WERI-Rb-1 (cell line): Measurements from ENCODE around the gene SLC25A3.

Source experiments
- DNase-seq: peaks from one replicate; pipeline ENCODE4 v3.0.0-alpha.2; 2020
- H3K27ac ChIP-seq: fragments of 250-450 bp; sonication (Bioruptor Pico); 2 replicates; pipeline ENCODE4 v1.5.1; 2020; ENCODE audit warnings: mild to moderate bottlenecking, moderate library complexity
- H3K27me3 ChIP-seq: fragments of 250-450 bp; sonication (Bioruptor Pico); 2 replicates; pipeline ENCODE4 v1.5.1; 2021; ENCODE audit warnings: mild to moderate bottlenecking, low read depth, moderate library complexity; ENCODE audit not compliant: insufficient read depth, severe bottlenecking
- H3K36me3 ChIP-seq: fragments of 250-450 bp; sonication (Bioruptor Pico); 2 replicates; pipeline ENCODE4 v1.5.1; 2020; ENCODE audit warnings: mild to moderate bottlenecking, moderate library complexity
- H3K4me3 ChIP-seq: 2 replicates; pipeline ENCODE4 v1.5.1; 2011; ENCODE audit warnings: low read depth, mild to moderate bottlenecking, control low read depth, low read length
- H3K9me3 ChIP-seq: fragments of 250-450 bp; sonication (Bioruptor Pico); 2 replicates; pipeline ENCODE4 v1.5.1; 2021; ENCODE audit warnings: mild to moderate bottlenecking, moderate library complexity; ENCODE audit not compliant: severe bottlenecking
- TF ChIP-seq, protein P1 (sequence below): IDR thresholded peaks from 2 replicates; pipeline ENCODE4 v1.5.1; 2011; ENCODE audit warnings: low read depth, mild to moderate bottlenecking, control low read depth, inconsistent platforms, low read length

SLC25A3 gene

GRCh38 chr12:98582093-98582492 lies 11.4 kb upstream of the SLC25A3 start:
- H3K9me3 ChIP-seq: no peaks in the 10 kb centered on the region
- H3K27ac ChIP-seq: no peak overlapping the region
- no peak for DNase-seq
- no peak overlapping the region for H3K4me3 ChIP-seq
- no peaks in the 10 kb centered on the region for H3K36me3 ChIP-seq
- H3K27me3 ChIP-seq: no peaks in the 10 kb centered on the region
- TF ChIP-seq, protein P1, sequence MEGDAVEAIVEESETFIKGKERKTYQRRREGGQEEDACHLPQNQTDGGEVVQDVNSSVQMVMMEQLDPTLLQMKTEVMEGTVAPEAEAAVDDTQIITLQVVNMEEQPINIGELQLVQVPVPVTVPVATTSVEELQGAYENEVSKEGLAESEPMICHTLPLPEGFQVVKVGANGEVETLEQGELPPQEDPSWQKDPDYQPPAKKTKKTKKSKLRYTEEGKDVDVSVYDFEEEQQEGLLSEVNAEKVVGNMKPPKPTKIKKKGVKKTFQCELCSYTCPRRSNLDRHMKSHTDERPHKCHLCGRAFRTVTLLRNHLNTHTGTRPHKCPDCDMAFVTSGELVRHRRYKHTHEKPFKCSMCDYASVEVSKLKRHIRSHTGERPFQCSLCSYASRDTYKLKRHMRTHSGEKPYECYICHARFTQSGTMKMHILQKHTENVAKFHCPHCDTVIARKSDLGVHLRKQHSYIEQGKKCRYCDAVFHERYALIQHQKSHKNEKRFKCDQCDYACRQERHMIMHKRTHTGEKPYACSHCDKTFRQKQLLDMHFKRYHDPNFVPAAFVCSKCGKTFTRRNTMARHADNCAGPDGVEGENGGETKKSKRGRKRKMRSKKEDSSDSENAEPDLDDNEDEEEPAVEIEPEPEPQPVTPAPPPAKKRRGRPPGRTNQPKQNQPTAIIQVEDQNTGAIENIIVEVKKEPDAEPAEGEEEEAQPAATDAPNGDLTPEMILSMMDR: no peak

DNA sequence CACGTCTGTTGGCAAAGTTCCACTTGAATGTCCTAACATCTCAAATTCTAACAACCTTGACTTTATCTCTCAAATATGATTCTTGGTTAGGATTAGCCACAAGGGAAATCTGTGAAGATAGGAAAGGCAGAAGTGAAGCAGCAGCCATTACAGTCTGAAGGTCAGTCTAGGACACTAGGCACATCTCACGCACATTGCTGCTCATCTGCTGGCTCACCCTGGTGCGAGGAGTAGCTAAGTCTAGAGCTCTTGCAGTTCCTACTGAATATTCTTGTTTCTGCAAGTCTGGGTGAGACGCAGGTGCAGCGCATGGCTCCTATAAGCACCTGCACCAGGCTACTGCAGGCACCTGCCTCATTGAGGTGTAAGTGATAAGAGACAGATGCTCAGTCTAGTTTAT lies 6.4 kb upstream of the SLC25A3 start:
- H3K36me3 ChIP-seq: no peaks in the 10 kb centered on the region
- no peak overlapping the region for H3K4me3 ChIP-seq
- no peak overlapping the region for H3K27ac ChIP-seq
- TF ChIP-seq, protein P1: no peak
- H3K9me3 ChIP-seq: no peaks in the 10 kb centered on the region
- no peak for DNase-seq
- H3K27me3 ChIP-seq: no peaks in the 10 kb centered on the region

DNA sequence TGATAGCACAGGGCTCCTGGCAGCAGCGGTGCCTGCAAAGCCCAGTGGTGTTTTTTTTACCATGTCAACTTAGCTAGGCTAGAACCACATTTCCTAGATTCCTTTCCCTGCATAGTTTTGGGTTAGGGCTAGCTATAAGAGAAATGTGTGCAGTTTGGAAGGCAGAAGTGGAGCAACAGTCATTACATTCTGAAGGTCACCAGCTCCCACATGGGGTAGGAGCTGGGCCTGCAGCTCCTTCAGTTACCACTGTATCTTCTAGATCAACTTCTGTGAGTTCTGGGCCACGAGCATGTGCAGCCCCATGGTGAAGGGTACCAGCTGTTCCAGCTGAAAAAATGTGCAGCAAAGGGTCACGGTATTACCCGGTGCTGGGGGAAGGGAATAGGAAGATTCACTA lies 2.3 kb upstream of the SLC25A3 start:
- Histone ChIP-seq H3K36me3 (peaks cover 16% of the 10 kb centered on the region), H3K4me3 (no peak overlapping the region), H3K27ac (no peak overlapping the region), H3K9me3 (no peaks in the 10 kb centered on the region), H3K27me3 (no peaks in the 10 kb centered on the region)
- no peak for DNase-seq
- TF ChIP-seq, protein P1: no peak

DNA sequence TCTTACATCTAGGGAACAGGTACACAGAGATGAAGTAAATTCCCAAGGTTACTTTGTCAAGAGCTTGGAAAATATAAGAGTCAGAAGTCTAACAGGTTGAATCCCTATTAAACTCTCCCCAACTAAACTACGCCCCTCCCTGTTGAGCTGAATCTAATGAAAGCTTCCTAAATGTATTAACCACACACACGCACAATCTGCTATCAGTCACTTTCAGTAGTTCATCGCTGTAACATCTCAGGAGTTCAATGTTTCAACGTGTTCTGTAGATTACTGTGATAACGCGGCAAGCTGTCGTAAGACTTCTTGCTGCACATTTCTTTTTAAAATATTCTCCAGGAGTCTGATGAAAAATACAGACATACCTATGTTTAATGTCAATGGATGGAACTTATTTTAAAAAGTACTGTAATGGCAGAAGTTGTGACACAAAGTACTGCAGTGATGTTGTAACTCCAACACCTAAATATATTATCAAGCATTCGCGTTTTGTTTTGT lies 612 bp upstream of the SLC25A3 start:
- H3K27me3 ChIP-seq: no peaks in the 10 kb centered on the region
- peak overlapping the region; percentile 63 for H3K4me3 ChIP-seq
- no peaks in the 10 kb centered on the region for H3K9me3 ChIP-seq
- peaks cover 33% of the 10 kb centered on the region for H3K36me3 ChIP-seq
- peak overlapping the region; percentile 58 for H3K27ac ChIP-seq
- DNase-seq: no peak
- TF ChIP-seq, protein P1: no peak

DNA sequence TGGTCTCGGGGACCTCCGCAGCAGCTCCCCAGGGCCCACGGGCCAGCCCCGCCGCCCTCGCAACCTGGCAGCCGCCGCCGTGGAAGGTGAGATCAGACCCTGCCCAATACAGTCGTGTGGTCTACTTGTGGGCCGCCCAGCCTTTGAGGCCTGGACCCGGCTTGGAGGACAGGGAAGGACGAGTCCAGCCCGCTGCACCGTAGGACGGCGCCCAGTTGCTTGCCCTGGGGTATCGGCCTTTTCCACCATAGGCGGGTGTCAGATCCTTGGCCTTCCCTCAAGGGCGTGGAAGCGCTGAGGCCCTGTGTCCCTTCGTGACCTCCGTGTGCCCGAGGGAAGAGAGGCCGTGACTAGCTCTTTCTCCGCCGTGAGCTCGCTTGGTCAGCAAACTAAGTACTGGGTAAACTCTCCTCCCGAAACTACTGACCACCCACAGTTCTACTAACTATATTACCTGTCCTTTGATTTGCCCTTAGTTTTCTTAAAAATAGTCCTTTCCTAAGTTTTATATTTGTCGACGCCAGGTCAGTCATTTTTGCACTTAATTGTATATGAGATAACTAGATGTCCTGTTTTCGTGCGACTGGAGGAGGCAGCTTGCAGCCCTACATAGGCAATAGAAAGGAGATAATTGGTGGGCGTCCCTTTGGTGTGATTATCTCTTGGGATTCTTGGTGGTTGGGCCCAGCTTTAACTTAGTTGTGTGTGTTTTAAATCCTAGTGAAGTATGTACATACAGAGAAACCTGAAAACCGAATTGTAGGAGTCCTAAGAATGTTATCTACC lies 757 bp downstream of the SLC25A3 start:
- peak overlapping the region; percentile 90 for H3K27ac ChIP-seq
- TF ChIP-seq, protein P1: no peak
- DNase-seq: peak; percentile 32
- peaks cover 45% of the 10 kb centered on the region for H3K36me3 ChIP-seq
- H3K4me3 ChIP-seq: peak overlapping the region; percentile 84
- no peaks in the 10 kb centered on the region for H3K27me3 ChIP-seq
- H3K9me3 ChIP-seq: no peaks in the 10 kb centered on the region
